OCI-LY7 (cell line): ENCODE measurements around the gene FOXI1. TPM values are rescaled to one million over a fixed set of nuclear protein-coding genes. Genes with fewer than 3 reads are reported as not detected.

Experiments used
- BruUV-seq: library from RNA; stranded (reverse); fragments of 400-500 nt; replicated peaks from 2 replicates; lab custom pipeline; 2021; lab: Mats Ljungman, UMichigan
- CTCF ChIA-PET: fragments of 300-600 bp; sonication (Branson Sonifier 250); formaldehyde crosslinking; loops from one replicate; lab custom pipeline; 2022; ENCODE audit warnings: antibody characterized with exemption; ENCODE audit not compliant: unreplicated experiment; lab: Charles Lee
- POLR2A ChIA-PET: fragments of 300-600 bp; sonication (Branson Sonifier 250); formaldehyde crosslinking; loops from one replicate; lab custom pipeline; 2022; ENCODE audit warnings: antibody characterized with exemption; lab: Charles Lee
- DNase-seq: peaks from one replicate; pipeline ENCODE4 v3.0.0-alpha.2; 2015; ENCODE audit warnings: low spot score
- H2AFZ ChIP-seq: fragments of 200-600 bp; sonication (generic), shearing (Covaris generic); 2 replicates; pipeline ENCODE4 v1.6.1; 2014; ENCODE audit warnings: mild to moderate bottlenecking, antibody characterized with exemption, low read length, moderate library complexity
- H3K27ac ChIP-seq: fragments of 200-600 bp; sonication (generic); 2 replicates; pipeline ENCODE4 v1.5.1; 2014; ENCODE audit warnings: mixed run types, low read depth, mild to moderate bottlenecking, moderate library complexity, low read length, inconsistent platforms; ENCODE audit not compliant: poor library complexity, severe bottlenecking
- H3K36me3 ChIP-seq: fragments of 200-600 bp; sonication (generic); 2 replicates; pipeline ENCODE4 v1.6.1; 2014; ENCODE audit warnings: mild to moderate bottlenecking, antibody characterized with exemption, low read length, moderate library complexity, mixed read lengths; ENCODE audit not compliant: insufficient read depth
- H3K4me1 ChIP-seq: fragments of 200-600 bp; sonication (generic); 2 replicates; pipeline ENCODE4 v1.5.1; 2014; ENCODE audit warnings: mild to moderate bottlenecking, low read length; ENCODE audit not compliant: insufficient read depth, poor library complexity, severe bottlenecking
- H3K4me2 ChIP-seq: fragments of 200-600 bp; sonication (generic); 2 replicates; pipeline ENCODE4 v1.6.1; 2014; ENCODE audit warnings: mild to moderate bottlenecking, low read length
- H3K4me3 ChIP-seq: fragments of 200-600 bp; sonication (generic); 2 replicates; pipeline ENCODE4 v1.5.1; 2014; ENCODE audit warnings: mild to moderate bottlenecking, low read depth, low read length; ENCODE audit not compliant: poor library complexity, severe bottlenecking
- H3K79me2 ChIP-seq: fragments of 200-600 bp; sonication (generic); 2 replicates; pipeline ENCODE4 v1.6.1; 2016; ENCODE audit warnings: low read depth, mild to moderate bottlenecking, low read length, moderate library complexity, mixed read lengths; ENCODE audit not compliant: insufficient read depth
- H3K9me2 ChIP-seq: fragments of 200-600 bp; sonication (generic); 2 replicates; pipeline ENCODE4 v1.6.1; 2016; ENCODE audit warnings: mild to moderate bottlenecking, low read length, mixed read lengths; ENCODE audit not compliant: insufficient read depth
- H3K9me3 ChIP-seq: fragments of 200-600 bp; sonication (generic); 2 replicates; pipeline ENCODE4 v1.6.1; 2014; ENCODE audit warnings: mild to moderate bottlenecking, mixed run types, low read length, mixed read lengths
- H4K20me1 ChIP-seq: fragments of 200-600 bp; sonication (generic); 2 replicates; pipeline ENCODE4 v1.6.1; 2014; ENCODE audit warnings: mild to moderate bottlenecking, antibody characterized with exemption, low read length, moderate library complexity, mixed read lengths; ENCODE audit not compliant: insufficient read depth
- CTCF ChIP-seq: fragments of 200-600 bp; sonication (generic); conservative IDR thresholded peaks from 2 replicates; pipeline ENCODE4 v1.5.1; 2014; ENCODE audit warnings: mild to moderate bottlenecking, antibody characterized with exemption, low read length, moderate library complexity, mixed read lengths
- EZH2phosphoT487 ChIP-seq: fragments of 200-600 bp; sonication (generic); IDR thresholded peaks from 2 replicates; pipeline ENCODE4 v1.6.1; 2018; ENCODE audit warnings: low read depth, borderline replicate concordance, mild to moderate bottlenecking, mixed run types, antibody characterized with exemption, low read length, moderate library complexity, mixed read lengths
- intact Hi-C: fragments of 100-400 bp; cut with micrococcal nuclease; formaldehyde crosslinking; loops from one replicate; pipeline ENCODE4 v1.10.0; 2022; ENCODE audit not compliant: unreplicated experiment
- total RNA-seq, 2 experiments: library from RNA; depleted of rRNA in 1 of 2; stranded (reverse); fragments of >200 nt in 1 of 2; shearing (Covaris generic) in 1 of 2; gene quantifications; 2 replicates each; pipeline ENCODE4 v1.2.3, GENCODE V29; 2014 to 2022

The FOXI1 gene
- total RNA-seq, 2 experiments from 2014 or later = not detected

GRCh38 chr5:170107674-170108073 lies 2.0 kb downstream of the FOXI1 start:
- Histone ChIP-seq H3K9me2 (no peaks in the 10 kb centered on the region), H3K4me1 (no peaks in the 10 kb centered on the region), H3K27ac (no peak overlapping the region), H4K20me1 (no peaks in the 10 kb centered on the region), H3K36me3 (no peaks in the 10 kb centered on the region), H3K4me2 (no peak overlapping the region), H3K4me3 (no peak overlapping the region), H3K9me3 (no peaks in the 10 kb centered on the region), H2AFZ (no peak overlapping the region), H3K79me2 (no peaks in the 10 kb centered on the region)
- no TSS peak for BruUV-seq
- CTCF ChIA-PET = no interaction called here
- intact Hi-C loops = no loop called here
- TF ChIP-seq EZH2phosphoT487 (no peak), CTCF (no peak)
- POLR2A ChIA-PET = no interaction called here
- DNase-seq = no peak

GRCh38 chr5:170108266-170108785 lies 2.6 kb downstream of the FOXI1 start:
- no peak for DNase-seq
- Histone ChIP-seq H3K4me1 (no peaks in the 10 kb centered on the region), H3K36me3 (no peaks in the 10 kb centered on the region), H3K9me2 (no peaks in the 10 kb centered on the region), H2AFZ (no peak overlapping the region), H3K9me3 (no peaks in the 10 kb centered on the region), H3K4me2 (no peak overlapping the region), H4K20me1 (no peaks in the 10 kb centered on the region), H3K27ac (no peak overlapping the region), H3K79me2 (no peaks in the 10 kb centered on the region), H3K4me3 (no peak overlapping the region)
- intact Hi-C loops = no loop called here
- no peak for TF ChIP-seq CTCF
- no TSS peak for BruUV-seq
- CTCF ChIA-PET = interaction anchor here (0.6 kb wide), 1 partner anchor 167 kb away, joined by 5 read pairs; no protein-coding TSS in a partner anchor
- POLR2A ChIA-PET = no interaction called here
